ENCODE data around the gene ABHD11. TPM values are rescaled to one million over a fixed set of nuclear protein-coding genes. Genes with fewer than 3 reads are reported as not detected.
A peak's percentile ranks its signal among the peaks of the same experiment; 100 is the strongest.

The ABHD11 gene
- total and polyA plus RNA-seq, 9 of the 15 experiments (the other 6 are each of a cell fraction or from before 2014, with no cell fraction given) = 7.7 to 44.2 (median 18.9) TPM

GRCh38 chr7:73718438-73718881 lies 20.1 kb downstream of the ABHD11 start:
- intact Hi-C loops (cut with micrococcal nuclease) (loop anchor here (5.0 kb wide), 1 partner anchor 36 kb away; the partner anchor contains the start of genes BUD23 and DNAJC30), in situ Hi-C loops (cut with MboI) (no loop called here)
- POLR2A ChIA-PET = interaction anchor here (0.6 kb wide), 1 partner anchor 105 kb away, joined by 3 read pairs; no protein-coding TSS in a partner anchor
- ATAC-seq (no peak), DNase-seq (ENCODE audit: extremely low read depth in 1 of 4, low spot score in 3 of 4) (no peak), FAIRE-seq (no peak)
- Histone ChIP-seq H3K4me1 (replicated peaks in 1 of 2; ENCODE audit: control insufficient read depth in 2 of 2, insufficient read depth in 2 of 2, low read length in 2 of 2) (peaks cover 20 to 50% of the 10 kb centered on the region in 2 experiments), H3K27ac (ENCODE audit: extremely low read depth, low read depth, low read length) (no peak overlapping the region), H3K9ac (ENCODE audit: insufficient read depth in 1 of 2, low read depth in 2 of 2, low read length in 2 of 2) (peak overlapping the region in 1 of 2 experiments; percentile 94; a peak in 2 of 4 replicates), H3K4me3 (peak overlapping the region; percentile 75), H3K79me2 (ENCODE audit: control insufficient read depth, insufficient read depth, low read length) (peaks cover 10% of the 10 kb centered on the region; the same call in 2 of the 3 replicates), H4K20me1 (replicated peaks; ENCODE audit: control insufficient read depth, insufficient read depth, low read length) (peaks cover 29% of the 10 kb centered on the region), H2AFZ (ENCODE audit: low read depth, low read length) (no peak overlapping the region), H3K4me2 (ENCODE audit: insufficient read depth, low read length) (no peak overlapping the region; the same call in 1 of the 2 replicates), H3K9me3 (replicated peaks; ENCODE audit: control insufficient read depth, insufficient read depth, low read depth, low read length) (no peaks in the 10 kb centered on the region), H3K27me3 (ENCODE audit: control insufficient read depth in 2 of 2, insufficient read depth in 2 of 2, low read length in 2 of 2) (no peaks in the 10 kb centered on the region), H3K9me1 (ENCODE audit: control insufficient read depth, insufficient read depth, low read length) (peaks cover 6% of the 10 kb centered on the region), H3K36me3 (ENCODE audit: control insufficient read depth, insufficient read depth, low read length) (no peaks in the 10 kb centered on the region)
- no TSS peak for BruUV-seq (replicated peaks)
- TF ChIP-seq ZNF740 (CRISPR knock-in tag; IDR thresholded peaks at IDR 0.05) (peak; percentile 48; the same call in 1 of the 2 replicates), ZNF740 (tag; IDR thresholded peaks at IDR 0.05) (peak in 1 of 2 experiments; percentile 51; a peak in 2 of 4 replicates), ZNF280A (IDR thresholded peaks at IDR 0.05; ENCODE audit: low read depth, partially characterized antibody) (no peak), ZNF263 (CRISPR knock-in tag; IDR thresholded peaks at IDR 0.05; ENCODE audit: borderline replicate concordance) (peak; percentile 68), RFX7 (CRISPR knock-in tag; IDR thresholded peaks at IDR 0.05) (no peak)
- CTCF ChIA-PET (ENCODE audit: low intra/inter-chr PET ratio) = no interaction called here
- WGBS (ENCODE audit: insufficient coverage, low coverage, missing lambda C conversion rate) = 24% methylated on average over 9 of the region's 9 CpGs

Measured in K562 (cell line).